HepG2 (cell line): ENCODE data around the gene ACSF3. TPM values are rescaled to one million over a fixed set of nuclear protein-coding genes. Genes with fewer than 3 reads are reported as not detected.

Experiments used
- ATAC-seq: fragments of 200-7000 bp; cut with Tn5 transposase; 3 replicates; pipeline ENCODE4 v1.9.1; 2020; ENCODE audit warnings: mild to moderate bottlenecking, moderate library complexity
- BruUV-seq: library from RNA; stranded (reverse); fragments of 400-500 nt; replicated peaks from 2 replicates; lab custom pipeline; 2021; lab: Mats Ljungman, UMichigan
- CTCF ChIA-PET: fragments of 300-600 bp; formaldehyde crosslinking; extraction: SDS; loops from one replicate; lab custom pipeline; 2021; ENCODE audit warnings: low total read pairs, inconsistent platforms, low intra/inter-chr PET ratio; lab: Yijun Ruan, JAX
- POLR2A ChIA-PET: fragments of 350-600 bp; sonication (Branson Sonifier 250); formaldehyde crosslinking; loops from one replicate; lab custom pipeline; 2020; ENCODE audit warnings: antibody characterized with exemption, inconsistent platforms; lab: Yijun Ruan, JAX
- DNase-seq: peaks from one replicate; pipeline ENCODE4 v3.0.0-alpha.2; 2015; ENCODE audit warnings: low spot score
- FAIRE-seq: peaks from 3 replicates; lab custom pipeline; 2011; peaks lifted over from hg19 to GRCh38; lab: Jason Lieb, UNC
- H2AFZ ChIP-seq: one replicate; pipeline ENCODE4 v1.6.1; 2011; ENCODE audit warnings: low read length, inconsistent platforms
- H3K27ac ChIP-seq: fragments of 300-600 bp; 3 replicates; pipeline ENCODE4 v1.8.0; 2011; ENCODE audit warnings: mixed run types, mild to moderate bottlenecking, mixed read lengths, low read length, inconsistent platforms; ENCODE audit not compliant: insufficient read depth; ENCODE audit errors: extremely low read length
- H3K27me3 ChIP-seq, 2 experiments: fragments of 200-600 bp in 1 of 2; 2 replicates in 1 of 2; 3 replicates in 1 of 2; pipeline versions ENCODE4 v1.6.0 to v1.8.0; 2011; ENCODE audit warnings: low read length in 2 of 2, mild to moderate bottlenecking in 2 of 2, moderate library complexity in 2 of 2, inconsistent platforms in 1 of 2; ENCODE audit not compliant: insufficient read depth in 2 of 2, control insufficient read depth in 1 of 2
- H3K36me3 ChIP-seq, 2 experiments: fragments of 200-600 bp in 1 of 2; replicated peaks in 1 of 2; 2 replicates in 1 of 2; 3 replicates in 1 of 2; pipeline versions ENCODE4 v1.5.1 to v1.8.0; 2011; ENCODE audit warnings: low read length in 2 of 2, inconsistent platforms in 1 of 2; ENCODE audit not compliant: insufficient read depth in 2 of 2, control insufficient read depth in 1 of 2
- H3K4me1 ChIP-seq: 2 replicates; pipeline ENCODE4 v1.5.1; 2012; ENCODE audit warnings: low read length, inconsistent platforms; ENCODE audit not compliant: insufficient read depth
- H3K4me2 ChIP-seq: 2 replicates; pipeline ENCODE4 v1.6.0; 2011; ENCODE audit warnings: low read depth, low read length, inconsistent platforms
- H3K4me3 ChIP-seq, 3 experiments: fragments of 200-600 bp in 1 of 3; sonication (generic), shearing (Covaris generic) in 1 of 3; replicated peaks in 1 of 3; 2 replicates each; pipeline ENCODE4 v1.5.1; 2011 to 2016; ENCODE audit warnings: low read length in 3 of 3, inconsistent platforms in 2 of 3, low read depth in 2 of 3, mild to moderate bottlenecking in 2 of 3, control low read depth in 1 of 3, mixed read lengths in 1 of 3; ENCODE audit not compliant: insufficient read depth in 1 of 3
- H3K79me2 ChIP-seq: one replicate; pipeline ENCODE4 v1.6.1; 2011; ENCODE audit warnings: low read length, inconsistent platforms; ENCODE audit not compliant: insufficient read depth
- H3K9ac ChIP-seq: 2 replicates; pipeline ENCODE4 v1.6.0; 2011; ENCODE audit warnings: mild to moderate bottlenecking, low read depth, low read length, inconsistent platforms; ENCODE audit not compliant: insufficient read depth
- H3K9me3 ChIP-seq: 2 replicates; pipeline ENCODE4 v1.5.1; 2012; ENCODE audit warnings: mild to moderate bottlenecking, low read length
- H4K20me1 ChIP-seq: 2 replicates; pipeline ENCODE4 v1.6.0; 2011; ENCODE audit warnings: inconsistent platforms, mild to moderate bottlenecking, low read length, moderate library complexity; ENCODE audit not compliant: insufficient read depth
- AGO2 ChIP-seq: fragments of 200-400 bp; formaldehyde crosslinking; optimal IDR thresholded peaks from 2 replicates; pipeline ENCODE3; 2017; ENCODE audit warnings: mild to moderate bottlenecking, low read depth, low read length, moderate library complexity
- EED ChIP-seq: sonication (generic); formaldehyde crosslinking; IDR thresholded peaks from 2 replicates; pipeline ENCODE4 v1.5.0; 2020; ENCODE audit warnings: mild to moderate bottlenecking, missing genetic modification reagents
- ZNF12 ChIP-seq: sonication (generic); formaldehyde crosslinking; IDR thresholded peaks from 2 replicates; pipeline ENCODE4 v1.5.0; 2020; ENCODE audit warnings: missing genetic modification reagents
- ZNF674 ChIP-seq: sonication (generic); formaldehyde crosslinking; IDR thresholded peaks from 2 replicates; pipeline ENCODE4 v1.5.0; 2020; ENCODE audit warnings: low read depth, mild to moderate bottlenecking, missing genetic modification reagents
- ZNF768 ChIP-seq: sonication (generic); formaldehyde crosslinking; IDR thresholded peaks from 2 replicates; pipeline ENCODE4 v1.4.0; 2020; ENCODE audit warnings: missing genetic modification reagents
- WGBS: methylation state at CpG from one replicate; pipeline ENCODE4 v1.1.6; 2017; ENCODE audit warnings: low lambda C conversion rate; 5-methylcytosine and 5-hydroxymethylcytosine counted together
- in situ Hi-C: cut with HindIII; loops from 2 replicates; pipeline ENCODE4 v1.10.0; 2017; ENCODE audit warnings: low pct_unique_long_range_greater_than_20kb; ENCODE audit not compliant: extremely low pct_ligation_motif_present
- intact Hi-C: fragments of 100-400 bp; cut with micrococcal nuclease; formaldehyde crosslinking; loops from one replicate; pipeline ENCODE4 v1.10.0; 2022; ENCODE audit not compliant: unreplicated experiment
- polyA plus RNA-seq, 8 experiments: library from polyadenylated mRNA; depleted of rRNA in 3 of 8; stranded (reverse) in 7 of 8; unstranded in 1 of 8; fragments of >200 nt; fragmentation: Illumina TruSeq in 4 of 8; extraction: Trizol in 4 of 8; gene quantifications; 2 replicates each; pipeline versions ENCODE4 v1.2.1 to v1.2.3, GENCODE V29; 2011 to 2016; ENCODE audit warnings: low read depth in 4 of 8, missing spikeins in 1 of 8, mixed read lengths in 1 of 8; ENCODE audit not compliant: insufficient read depth in 1 of 8
- total RNA-seq, 5 experiments: library from RNA; depleted of rRNA; stranded (reverse); fragments of >200 nt; fragmentation: Illumina TruSeq; extraction: Trizol; gene quantifications; 2 replicates each; pipeline ENCODE4 v1.2.3, GENCODE V29; 2016; ENCODE audit warnings: low read depth in 1 of 5
- TF ChIP-seq, protein P1 (sequence below): sonication (generic); formaldehyde crosslinking; IDR thresholded peaks from 2 replicates; pipeline ENCODE4 v1.4.0; 2020; ENCODE audit warnings: missing genetic modification reagents, borderline replicate concordance
- TF ChIP-seq, protein P2 (sequence below): sonication (generic); formaldehyde crosslinking; IDR thresholded peaks from 2 replicates; pipeline ENCODE4 v1.5.0; 2020; ENCODE audit warnings: mild to moderate bottlenecking, missing genetic modification reagents
- TF ChIP-seq, protein P3 (sequence below): sonication (generic); formaldehyde crosslinking; IDR thresholded peaks from 2 replicates; pipeline ENCODE4 v1.9.0; 2022; ENCODE audit warnings: missing genetic modification reagents, mild to moderate bottlenecking, borderline replicate concordance
- TF ChIP-seq, protein P4 (sequence below): sonication (generic); formaldehyde crosslinking; IDR thresholded peaks from 2 replicates; pipeline ENCODE4 v1.4.0; 2020; ENCODE audit warnings: mild to moderate bottlenecking, missing genetic modification reagents
- TF ChIP-seq, protein P5 (sequence below): IDR thresholded peaks from 2 replicates; pipeline ENCODE4 v1.6.1; 2016; ENCODE audit warnings: missing genetic modification reagents, missing compliant biosample characterization

Gene ACSF3
- total and polyA plus RNA-seq, 2 of the 13 experiments (the other 11 are each of a cell fraction or from before 2014, with no cell fraction given), result 14.9 to 30.6 TPM

DNA sequence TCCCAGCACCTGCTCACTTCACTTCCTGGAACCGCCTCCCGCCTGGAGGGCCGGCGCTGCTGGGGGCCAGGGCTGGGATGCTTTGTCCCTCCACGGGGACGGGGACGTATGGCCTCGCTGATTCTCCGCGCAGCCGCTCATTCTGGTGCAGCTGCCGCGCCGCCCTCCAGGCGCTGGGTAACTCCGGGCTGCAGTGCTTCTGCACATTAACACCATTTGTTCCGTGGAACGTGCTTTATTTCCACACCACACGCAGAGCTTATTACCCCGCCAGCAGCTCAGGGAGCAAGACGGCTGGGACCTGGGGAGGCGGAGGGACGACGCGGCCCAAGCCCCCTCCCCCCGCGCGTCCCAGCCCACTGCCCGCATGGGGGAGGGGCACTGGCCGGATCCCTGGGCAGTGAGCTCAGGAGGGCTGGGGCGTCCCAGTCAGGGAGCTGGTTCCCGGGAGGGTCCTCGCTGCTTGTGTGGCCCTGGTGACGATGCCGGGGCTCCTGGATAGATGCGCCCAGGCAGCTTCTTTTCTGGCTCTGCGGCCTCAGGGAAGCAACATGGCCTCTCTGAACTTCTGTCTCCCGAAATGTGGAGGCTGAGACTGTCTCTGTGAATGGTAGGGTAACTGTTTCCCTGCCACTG is 45.4 kb upstream of the ACSF3 start:
- no peak for FAIRE-seq
- Histone ChIP-seq H3K4me1 (peaks cover 20% of the 10 kb centered on the region), H3K9ac (no peak overlapping the region), H4K20me1 (no peaks in the 10 kb centered on the region), H3K4me3 (peak overlapping the region in 2 of 3 experiments; percentile 12 to 42; a peak in 2 of 6 replicates), H3K9me3 (no peaks in the 10 kb centered on the region), H3K27me3 (peaks cover 28 to 91% of the 10 kb centered on the region in 2 experiments), H3K79me2 (no peaks in the 10 kb centered on the region)
- CTCF ChIA-PET, result no interaction called here
- TF ChIP-seq, protein P1, sequence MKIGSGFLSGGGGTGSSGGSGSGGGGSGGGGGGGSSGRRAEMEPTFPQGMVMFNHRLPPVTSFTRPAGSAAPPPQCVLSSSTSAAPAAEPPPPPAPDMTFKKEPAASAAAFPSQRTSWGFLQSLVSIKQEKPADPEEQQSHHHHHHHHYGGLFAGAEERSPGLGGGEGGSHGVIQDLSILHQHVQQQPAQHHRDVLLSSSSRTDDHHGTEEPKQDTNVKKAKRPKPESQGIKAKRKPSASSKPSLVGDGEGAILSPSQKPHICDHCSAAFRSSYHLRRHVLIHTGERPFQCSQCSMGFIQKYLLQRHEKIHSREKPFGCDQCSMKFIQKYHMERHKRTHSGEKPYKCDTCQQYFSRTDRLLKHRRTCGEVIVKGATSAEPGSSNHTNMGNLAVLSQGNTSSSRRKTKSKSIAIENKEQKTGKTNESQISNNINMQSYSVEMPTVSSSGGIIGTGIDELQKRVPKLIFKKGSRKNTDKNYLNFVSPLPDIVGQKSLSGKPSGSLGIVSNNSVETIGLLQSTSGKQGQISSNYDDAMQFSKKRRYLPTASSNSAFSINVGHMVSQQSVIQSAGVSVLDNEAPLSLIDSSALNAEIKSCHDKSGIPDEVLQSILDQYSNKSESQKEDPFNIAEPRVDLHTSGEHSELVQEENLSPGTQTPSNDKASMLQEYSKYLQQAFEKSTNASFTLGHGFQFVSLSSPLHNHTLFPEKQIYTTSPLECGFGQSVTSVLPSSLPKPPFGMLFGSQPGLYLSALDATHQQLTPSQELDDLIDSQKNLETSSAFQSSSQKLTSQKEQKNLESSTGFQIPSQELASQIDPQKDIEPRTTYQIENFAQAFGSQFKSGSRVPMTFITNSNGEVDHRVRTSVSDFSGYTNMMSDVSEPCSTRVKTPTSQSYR (CRISPR knock-in tag), result peak; percentile 70
- TF ChIP-seq, protein P2, sequence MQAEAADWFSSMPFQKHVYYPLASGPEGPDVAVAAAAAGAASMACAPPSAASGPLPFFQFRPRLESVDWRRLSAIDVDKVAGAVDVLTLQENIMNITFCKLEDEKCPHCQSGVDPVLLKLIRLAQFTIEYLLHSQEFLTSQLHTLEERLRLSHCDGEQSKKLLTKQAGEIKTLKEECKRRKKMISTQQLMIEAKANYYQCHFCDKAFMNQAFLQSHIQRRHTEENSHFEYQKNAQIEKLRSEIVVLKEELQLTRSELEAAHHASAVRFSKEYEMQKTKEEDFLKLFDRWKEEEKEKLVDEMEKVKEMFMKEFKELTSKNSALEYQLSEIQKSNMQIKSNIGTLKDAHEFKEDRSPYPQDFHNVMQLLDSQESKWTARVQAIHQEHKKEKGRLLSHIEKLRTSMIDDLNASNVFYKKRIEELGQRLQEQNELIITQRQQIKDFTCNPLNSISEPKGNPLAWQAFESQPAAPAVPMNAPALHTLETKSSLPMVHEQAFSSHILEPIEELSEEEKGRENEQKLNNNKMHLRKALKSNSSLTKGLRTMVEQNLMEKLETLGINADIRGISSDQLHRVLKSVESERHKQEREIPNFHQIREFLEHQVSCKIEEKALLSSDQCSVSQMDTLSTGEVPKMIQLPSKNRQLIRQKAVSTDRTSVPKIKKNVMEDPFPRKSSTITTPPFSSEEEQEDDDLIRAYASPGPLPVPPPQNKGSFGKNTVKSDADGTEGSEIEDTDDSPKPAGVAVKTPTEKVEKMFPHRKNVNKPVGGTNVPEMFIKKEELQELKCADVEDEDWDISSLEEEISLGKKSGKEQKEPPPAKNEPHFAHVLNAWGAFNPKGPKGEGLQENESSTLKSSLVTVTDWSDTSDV (CRISPR knock-in tag), result peak; percentile 25; the same call in 1 of the 2 replicates
- peak; percentile 77 for TF ChIP-seq ZNF768 (CRISPR knock-in tag)
- 0 out of 2 replicates have a peak, but pooled peaks have one; percentile 23 for TF ChIP-seq ZNF674
- TF ChIP-seq, protein P3, sequence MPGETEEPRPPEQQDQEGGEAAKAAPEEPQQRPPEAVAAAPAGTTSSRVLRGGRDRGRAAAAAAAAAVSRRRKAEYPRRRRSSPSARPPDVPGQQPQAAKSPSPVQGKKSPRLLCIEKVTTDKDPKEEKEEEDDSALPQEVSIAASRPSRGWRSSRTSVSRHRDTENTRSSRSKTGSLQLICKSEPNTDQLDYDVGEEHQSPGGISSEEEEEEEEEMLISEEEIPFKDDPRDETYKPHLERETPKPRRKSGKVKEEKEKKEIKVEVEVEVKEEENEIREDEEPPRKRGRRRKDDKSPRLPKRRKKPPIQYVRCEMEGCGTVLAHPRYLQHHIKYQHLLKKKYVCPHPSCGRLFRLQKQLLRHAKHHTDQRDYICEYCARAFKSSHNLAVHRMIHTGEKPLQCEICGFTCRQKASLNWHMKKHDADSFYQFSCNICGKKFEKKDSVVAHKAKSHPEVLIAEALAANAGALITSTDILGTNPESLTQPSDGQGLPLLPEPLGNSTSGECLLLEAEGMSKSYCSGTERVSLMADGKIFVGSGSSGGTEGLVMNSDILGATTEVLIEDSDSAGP (CRISPR knock-in tag), result 0 out of 2 replicates have a peak, but pooled peaks have one; percentile 20
- peak; percentile 72; the same call in 1 of the 2 replicates for TF ChIP-seq EED (CRISPR knock-in tag)
- TF ChIP-seq, protein P4, sequence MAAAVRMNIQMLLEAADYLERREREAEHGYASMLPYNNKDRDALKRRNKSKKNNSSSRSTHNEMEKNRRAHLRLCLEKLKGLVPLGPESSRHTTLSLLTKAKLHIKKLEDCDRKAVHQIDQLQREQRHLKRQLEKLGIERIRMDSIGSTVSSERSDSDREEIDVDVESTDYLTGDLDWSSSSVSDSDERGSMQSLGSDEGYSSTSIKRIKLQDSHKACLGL, result peak; percentile 30; the same call in 1 of the 2 replicates
- TF ChIP-seq ZNF12 (CRISPR knock-in tag), result no peak
- TF ChIP-seq, protein P5, sequence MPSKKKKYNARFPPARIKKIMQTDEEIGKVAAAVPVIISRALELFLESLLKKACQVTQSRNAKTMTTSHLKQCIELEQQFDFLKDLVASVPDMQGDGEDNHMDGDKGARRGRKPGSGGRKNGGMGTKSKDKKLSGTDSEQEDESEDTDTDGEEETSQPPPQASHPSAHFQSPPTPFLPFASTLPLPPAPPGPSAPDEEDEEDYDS, result no peak
- peak; percentile 76 for TF ChIP-seq AGO2
- TF ChIP-seq, all 625 proteins: peak for 8
- WGBS, result 58% methylated on average over 18 of the region's 38 CpGs
- Histone ChIP-seq H3K27ac (no peak overlapping the region), H3K36me3 (no peaks in the 10 kb centered on the region), H2AFZ (no peak overlapping the region), H3K4me2 (peak overlapping the region; percentile 55)
- POLR2A ChIA-PET, result no interaction called here
- in situ Hi-C loops, result no loop called here
- ATAC-seq (no peak), DNase-seq (no peak)
- BruUV-seq, result no TSS peak
- intact Hi-C loops, result no loop called here
